Activated T-cell treated with anti-CD3 and anti-CD28 coated beads, Interleukin-2, amount 50 U/mL, for 24 hours (primary cell): ENCODE data around the gene KCNH5.
"Not testable (repeated sequence)": the region's sequence is repeated elsewhere in the genome, so short reads cannot be mapped to it uniquely, and the experiment has no call there.

Experiments used
- DNase-seq: peaks from one replicate; pipeline ENCODE4 v3.0.0-alpha.2; 2020
- H3K27ac Mint-ChIP-seq: 2 replicates; pipeline ENCODE4 v1.8.0; 2020; ENCODE audit warnings: mild to moderate bottlenecking, mixed read lengths
- H3K27me3 Mint-ChIP-seq: 2 replicates; pipeline ENCODE4 v1.8.0; 2020; ENCODE audit warnings: mixed read lengths
- H3K36me3 Mint-ChIP-seq: 2 replicates; pipeline ENCODE4 v1.8.0; 2020; ENCODE audit warnings: low read depth, mixed read lengths
- H3K4me1 Mint-ChIP-seq: 2 replicates; pipeline ENCODE4 v1.8.0; 2020; ENCODE audit warnings: low read depth, mixed read lengths
- H3K4me3 Mint-ChIP-seq: 2 replicates; pipeline ENCODE4 v1.8.0; 2020; ENCODE audit warnings: mild to moderate bottlenecking, moderate library complexity, mixed read lengths
- H3K9me3 Mint-ChIP-seq: 2 replicates; pipeline ENCODE4 v1.8.0; 2020; ENCODE audit warnings: mixed read lengths

KCNH5 gene

GRCh38 chr14:62885451-62885850, 159.8 kb downstream of the KCNH5 start:
- no peaks in the 10 kb centered on the region for H3K27me3 Mint-ChIP-seq
- DNase-seq = no peak
- no peak overlapping the region for H3K4me3 Mint-ChIP-seq
- no peaks in the 10 kb centered on the region for H3K9me3 Mint-ChIP-seq
- no peaks in the 10 kb centered on the region for H3K4me1 Mint-ChIP-seq
- H3K36me3 Mint-ChIP-seq = no peaks in the 10 kb centered on the region
- no peak overlapping the region for H3K27ac Mint-ChIP-seq

GRCh38 chr14:62882967-62883366, 162.3 kb downstream of the KCNH5 start:
- Mint-ChIP-seq H3K27ac (no peak overlapping the region), H3K9me3 (no peaks in the 10 kb centered on the region), H3K27me3 (no peaks in the 10 kb centered on the region), H3K4me3 (no peak overlapping the region), H3K36me3 (no peaks in the 10 kb centered on the region), H3K4me1 (no peaks in the 10 kb centered on the region)
- DNase-seq = no peak

- H3K27ac Mint-ChIP-seq = no peak overlapping the region
- H3K36me3 Mint-ChIP-seq = no peaks in the 10 kb centered on the region
- H3K9me3 Mint-ChIP-seq = peaks cover 6% of the 10 kb centered on the region
- DNase-seq = no peak
- H3K4me3 Mint-ChIP-seq = no peak overlapping the region
- H3K27me3 Mint-ChIP-seq = no peaks in the 10 kb centered on the region
- no peaks in the 10 kb centered on the region for H3K4me1 Mint-ChIP-seq
Measured at GRCh38 chr14:62866376-62866775, 178.9 kb downstream of the KCNH5 start.

- H3K36me3 Mint-ChIP-seq = no peaks in the 10 kb centered on the region
- H3K4me3 Mint-ChIP-seq = no peak overlapping the region
- no peak overlapping the region for H3K27ac Mint-ChIP-seq
- H3K9me3 Mint-ChIP-seq = peaks cover 10% of the 10 kb centered on the region
- H3K27me3 Mint-ChIP-seq = no peaks in the 10 kb centered on the region
- no peaks in the 10 kb centered on the region for H3K4me1 Mint-ChIP-seq
- DNase-seq = no peak
Measured at GRCh38 chr14:62864588-62864987, 180.7 kb downstream of the KCNH5 start.

- H3K4me3 Mint-ChIP-seq, H3K36me3 Mint-ChIP-seq, H3K27me3 Mint-ChIP-seq, H3K27ac Mint-ChIP-seq, H3K9me3 Mint-ChIP-seq, H3K4me1 Mint-ChIP-seq, DNase-seq: not testable (repeated sequence)
Measured at GRCh38 chr14:62858011-62858410, 187.2 kb downstream of the KCNH5 start.

- Mint-ChIP-seq H3K27me3 (no peaks in the 10 kb centered on the region), H3K4me1 (no peaks in the 10 kb centered on the region), H3K4me3 (no peak overlapping the region), H3K36me3 (no peaks in the 10 kb centered on the region), H3K27ac (no peak overlapping the region), H3K9me3 (peaks cover 6% of the 10 kb centered on the region)
- DNase-seq = no peak
Measured at GRCh38 chr14:62854951-62855350, 190.3 kb downstream of the KCNH5 start.

GRCh38 chr14:62847168-62847567, 198.1 kb downstream of the KCNH5 start:
- Mint-ChIP-seq H3K4me3 (no peak overlapping the region), H3K27ac (no peak overlapping the region), H3K4me1 (no peaks in the 10 kb centered on the region), H3K27me3 (no peaks in the 10 kb centered on the region), H3K9me3 (no peaks in the 10 kb centered on the region), H3K36me3 (no peaks in the 10 kb centered on the region)
- no peak for DNase-seq

- DNase-seq = no peak
- Mint-ChIP-seq H3K27me3 (no peaks in the 10 kb centered on the region), H3K9me3 (no peaks in the 10 kb centered on the region), H3K4me3 (no peak overlapping the region), H3K27ac (no peak overlapping the region), H3K36me3 (no peaks in the 10 kb centered on the region), H3K4me1 (no peaks in the 10 kb centered on the region)
Measured at GRCh38 chr14:62844546-62844945, 200.7 kb downstream of the KCNH5 start.

- H3K4me1 Mint-ChIP-seq = no peaks in the 10 kb centered on the region
- H3K4me3 Mint-ChIP-seq = no peak overlapping the region
- peaks cover 9% of the 10 kb centered on the region for H3K9me3 Mint-ChIP-seq
- no peak overlapping the region for H3K27ac Mint-ChIP-seq
- H3K36me3 Mint-ChIP-seq = no peaks in the 10 kb centered on the region
- no peaks in the 10 kb centered on the region for H3K27me3 Mint-ChIP-seq
- DNase-seq = no peak
Measured at GRCh38 chr14:62824086-62824485, 221.2 kb downstream of the KCNH5 start.

- H3K9me3 Mint-ChIP-seq = peaks cover 3% of the 10 kb centered on the region
- no peak for DNase-seq
- no peaks in the 10 kb centered on the region for H3K4me1 Mint-ChIP-seq
- no peaks in the 10 kb centered on the region for H3K27me3 Mint-ChIP-seq
- no peak overlapping the region for H3K27ac Mint-ChIP-seq
- no peak overlapping the region for H3K4me3 Mint-ChIP-seq
- no peaks in the 10 kb centered on the region for H3K36me3 Mint-ChIP-seq
Measured at GRCh38 chr14:62819931-62820330, 225.3 kb downstream of the KCNH5 start.

- Mint-ChIP-seq H3K27me3 (no peaks in the 10 kb centered on the region), H3K27ac (no peak overlapping the region), H3K4me1 (no peaks in the 10 kb centered on the region), H3K9me3 (peaks cover 2% of the 10 kb centered on the region), H3K4me3 (no peak overlapping the region), H3K36me3 (no peaks in the 10 kb centered on the region)
- no peak for DNase-seq
Measured at GRCh38 chr14:62807636-62808035, 237.6 kb downstream of the KCNH5 start.

- H3K27me3 Mint-ChIP-seq = no peaks in the 10 kb centered on the region
- H3K36me3 Mint-ChIP-seq = no peaks in the 10 kb centered on the region
- no peak overlapping the region for H3K4me3 Mint-ChIP-seq
- H3K27ac Mint-ChIP-seq = no peak overlapping the region
- no peak for DNase-seq
- peaks cover 3% of the 10 kb centered on the region for H3K9me3 Mint-ChIP-seq
- no peaks in the 10 kb centered on the region for H3K4me1 Mint-ChIP-seq
Measured at GRCh38 chr14:62800577-62800976, 244.7 kb downstream of the KCNH5 start.

- no peaks in the 10 kb centered on the region for H3K27me3 Mint-ChIP-seq
- H3K4me1 Mint-ChIP-seq = no peaks in the 10 kb centered on the region
- H3K27ac Mint-ChIP-seq = no peak overlapping the region
- H3K36me3 Mint-ChIP-seq = no peaks in the 10 kb centered on the region
- no peak for DNase-seq
- H3K4me3 Mint-ChIP-seq = no peak overlapping the region
- peaks cover 4% of the 10 kb centered on the region for H3K9me3 Mint-ChIP-seq
Measured at GRCh38 chr14:62796431-62796830, 248.8 kb downstream of the KCNH5 start.

- Mint-ChIP-seq H3K27ac (no peak overlapping the region), H3K4me1 (no peaks in the 10 kb centered on the region), H3K36me3 (no peaks in the 10 kb centered on the region), H3K4me3 (no peak overlapping the region), H3K9me3 (peaks cover 7% of the 10 kb centered on the region), H3K27me3 (no peaks in the 10 kb centered on the region)
- DNase-seq = no peak
Measured at GRCh38 chr14:62792578-62792977, 252.7 kb downstream of the KCNH5 start.

- H3K4me1 Mint-ChIP-seq, H3K4me3 Mint-ChIP-seq, H3K27me3 Mint-ChIP-seq, H3K27ac Mint-ChIP-seq, H3K36me3 Mint-ChIP-seq, DNase-seq: not testable (repeated sequence)
- H3K9me3 Mint-ChIP-seq = peaks cover 25% of the 10 kb centered on the region
Measured at GRCh38 chr14:62781328-62781727, 263.9 kb downstream of the KCNH5 start.

GRCh38 chr14:62778852-62779251, 266.4 kb downstream of the KCNH5 start:
- no peak overlapping the region for H3K27ac Mint-ChIP-seq
- no peaks in the 10 kb centered on the region for H3K4me1 Mint-ChIP-seq
- no peak overlapping the region for H3K4me3 Mint-ChIP-seq
- no peaks in the 10 kb centered on the region for H3K27me3 Mint-ChIP-seq
- DNase-seq = no peak
- peaks cover 25% of the 10 kb centered on the region for H3K9me3 Mint-ChIP-seq
- H3K36me3 Mint-ChIP-seq = no peaks in the 10 kb centered on the region
